ENCODE data around the gene FREY1. TPM values are rescaled to one million over a fixed set of nuclear protein-coding genes. Genes with fewer than 3 reads are reported as not detected.

Gene FREY1
- total and polyA plus RNA-seq, 8 donors: 0.21 to 0.89 (median 0.43) TPM; not detected in 2

- intact Hi-C loops (cut with DNase I): no loop called here
- Histone ChIP-seq H3K9me3 (no peaks in the 10 kb centered on the region), H3K27ac (no peak overlapping the region), H3K4me3 (no peak overlapping the region), H3K36me3 (no peaks in the 10 kb centered on the region), H3K27me3 (peaks cover 17 to 50% of the 10 kb centered on the region in 2 donors), H3K4me1 (peaks cover 0 to 28% of the 10 kb centered on the region in 2 donors)
- TF ChIP-seq CTCF (IDR thresholded peaks at IDR 0.05): no peak
- no peak for DNase-seq
- ATAC-seq: no peak
Observed at GRCh38 chr11:45925550-45925949, 18.5 kb upstream of the FREY1 start.

DNA sequence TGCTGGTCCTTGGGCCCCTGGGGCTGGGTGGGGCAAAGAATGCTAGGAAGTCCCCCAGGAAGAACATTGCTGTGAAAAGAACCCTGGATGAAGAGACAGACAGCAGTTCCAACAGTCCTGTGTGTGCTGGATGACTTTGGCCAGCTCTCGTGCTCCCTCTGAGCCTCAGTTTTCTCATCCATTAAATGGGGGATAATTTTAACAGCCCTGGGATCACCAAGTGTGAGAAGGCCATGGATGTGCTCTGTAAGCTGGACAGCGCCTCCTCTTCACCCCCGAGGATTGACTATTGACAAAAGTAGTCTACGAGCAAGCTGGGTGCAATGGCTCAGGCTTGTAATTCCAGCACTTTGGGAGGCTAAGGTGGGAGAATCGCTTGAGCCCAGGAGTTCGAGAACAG lies 17.9 kb upstream of the FREY1 start:
- H3K27ac ChIP-seq: no peak overlapping the region
- no peak for TF ChIP-seq CTCF (IDR thresholded peaks at IDR 0.05)
- no peaks in the 10 kb centered on the region for H3K9me3 ChIP-seq
- peaks cover 0 to 22% of the 10 kb centered on the region in 2 donors for H3K4me1 ChIP-seq
- no peaks in the 10 kb centered on the region for H3K36me3 ChIP-seq
- DNase-seq (no peak), ATAC-seq (no peak)
- H3K27me3 ChIP-seq: peaks cover 17 to 50% of the 10 kb centered on the region in 2 donors
- intact Hi-C loops (cut with DNase I): no loop called here
- no peak overlapping the region for H3K4me3 ChIP-seq

- intact Hi-C loops (cut with DNase I): no loop called here
- peaks cover 17 to 50% of the 10 kb centered on the region in 2 donors for H3K27me3 ChIP-seq
- H3K4me3 ChIP-seq: no peak overlapping the region
- peak in 1 of 4 donors; percentile 32 for DNase-seq
- H3K4me1 ChIP-seq: peaks cover 0 to 17% of the 10 kb centered on the region in 2 donors
- no peaks in the 10 kb centered on the region for H3K36me3 ChIP-seq
- H3K27ac ChIP-seq: no peak overlapping the region
- no peaks in the 10 kb centered on the region for H3K9me3 ChIP-seq
- ATAC-seq: no peak
- no peak for TF ChIP-seq CTCF (IDR thresholded peaks at IDR 0.05)
Observed at GRCh38 chr11:45924036-45924915, 17.2 kb upstream of the FREY1 start.

- intact Hi-C loops (cut with DNase I): no loop called here
- ATAC-seq (peak; percentile 67), DNase-seq (peak in 3 of 4 donors; percentile 60 to 91 (median 61))
- Histone ChIP-seq H3K36me3 (no peaks in the 10 kb centered on the region), H3K27me3 (peaks cover 17 to 50% of the 10 kb centered on the region in 2 donors), H3K27ac (peak within 1 kb of the TSS; percentile 53 to 72), H3K4me3 (peak within 1 kb of the TSS; percentile 29 to 43), H3K9me3 (no peaks in the 10 kb centered on the region), H3K4me1 (peaks cover 0 to 24% of the 10 kb centered on the region in 2 donors)
- TF ChIP-seq CTCF (IDR thresholded peaks at IDR 0.05): no peak
Observed at GRCh38 chr11:45922425-45923082, 15.5 kb upstream of the FREY1 start, which contains the start of gene LARGE2. LARGE2 (plus strand) TSS chr11:45922656; CDS start chr11:45922883, 227 bp downstream.
